NCI-H748 treated with DMSO at 0.1 percent for 48 hours (cell line): ENCODE measurements around the gene ZNF827.
A peak's percentile ranks its signal among the peaks of the same experiment; 100 is the strongest.

Experiments
- DNase-seq: peaks from one replicate; lab custom pipeline; 2025; lab: John Stamatoyannopoulos, UW

The ZNF827 gene

GRCh38 chr4:145828802-145829485 lies 109.7 kb downstream of the ZNF827 start:
- DNase-seq, result no peak

- DNase-seq, result no peak
Observed at GRCh38 chr4:145827885-145828284, 110.7 kb downstream of the ZNF827 start.

- no peak for DNase-seq
Observed at GRCh38 chr4:145825255-145825654, 113.4 kb downstream of the ZNF827 start.

GRCh38 chr4:145824463-145824862 lies 114.2 kb downstream of the ZNF827 start:
- DNase-seq, result no peak

GRCh38 chr4:145823743-145824142 lies 114.9 kb downstream of the ZNF827 start:
- no peak for DNase-seq

GRCh38 chr4:145822581-145822980 lies 116.0 kb downstream of the ZNF827 start:
- no peak for DNase-seq

GRCh38 chr4:145822181-145822580 lies 116.4 kb downstream of the ZNF827 start:
- DNase-seq, result no peak

GRCh38 chr4:145821766-145822165 lies 116.9 kb downstream of the ZNF827 start:
- no peak for DNase-seq

GRCh38 chr4:145820407-145820806 lies 118.2 kb downstream of the ZNF827 start:
- DNase-seq, result no peak

- peak; percentile 92 for DNase-seq
Observed at GRCh38 chr4:145819853-145820181, 118.8 kb downstream of the ZNF827 start.

GRCh38 chr4:145819101-145819852 lies 119.3 kb downstream of the ZNF827 start:
- no peak for DNase-seq

- no peak for DNase-seq
Observed at GRCh38 chr4:145818011-145818410, 120.6 kb downstream of the ZNF827 start.

GRCh38 chr4:145816091-145816490 lies 122.5 kb downstream of the ZNF827 start:
- DNase-seq, result no peak

GRCh38 chr4:145815626-145816025 lies 123.0 kb downstream of the ZNF827 start:
- DNase-seq, result no peak

GRCh38 chr4:145815027-145815612 lies 123.5 kb downstream of the ZNF827 start:
- DNase-seq, result no peak

GRCh38 chr4:145814246-145814645 lies 124.4 kb downstream of the ZNF827 start:
- no peak for DNase-seq

- DNase-seq, result no peak
Observed at GRCh38 chr4:145812919-145813318, 125.7 kb downstream of the ZNF827 start.

GRCh38 chr4:145808848-145809512 lies 129.6 kb downstream of the ZNF827 start:
- DNase-seq, result no peak

- DNase-seq, result no peak
Observed at GRCh38 chr4:145808021-145808650, 130.5 kb downstream of the ZNF827 start.

- no peak for DNase-seq
Observed at GRCh38 chr4:145805490-145805889, 133.1 kb downstream of the ZNF827 start.

GRCh38 chr4:145804116-145804515 lies 134.5 kb downstream of the ZNF827 start:
- no peak for DNase-seq

GRCh38 chr4:145799223-145799622 lies 139.4 kb downstream of the ZNF827 start:
- DNase-seq, result no peak
